Stomach (tissue), 9 donors: Measurements from ENCODE around the gene PDZRN3. TPM values are rescaled to one million over a fixed set of nuclear protein-coding genes. Genes with fewer than 3 reads are reported as not detected.

ENCODE experiments used
- DNase-seq, 2 donors: peaks; one replicate each; pipeline versions ENCODE4 v3.0.0 to v3.0.0-alpha.2; 2013 to 2019
- H3K27ac ChIP-seq, 5 donors: fragments of 200-600 bp in 4 of 5; sonication (generic) in 4 of 5; one replicate each; pipeline ENCODE4 v1.5.1; 2013 to 2019; ENCODE audit warnings: mild to moderate bottlenecking in 1 of 5, moderate library complexity in 1 of 5
- H3K27me3 ChIP-seq, 3 donors: fragments of 200-600 bp; sonication (generic); one replicate each; pipeline ENCODE4 v1.5.1; 2017 to 2019; ENCODE audit warnings: mixed run types in 1 of 3
- H3K36me3 ChIP-seq, 4 donors: fragments of 200-600 bp; sonication (generic); 1 replicate in 3 of 4; 2 replicates in 1 of 4; pipeline ENCODE4 v1.5.1; 2016 to 2019
- H3K4me1 ChIP-seq, 4 donors: fragments of 200-600 bp; sonication (generic); one replicate each; pipeline ENCODE4 v1.5.1; 2016 to 2019
- H3K4me3 ChIP-seq, 4 donors: fragments of 200-600 bp; sonication (generic) in 3 of 4; one replicate each; pipeline ENCODE4 v1.5.1; 2016 to 2019; ENCODE audit warnings: mild to moderate bottlenecking in 1 of 4
- H3K9me3 ChIP-seq, 4 donors: fragments of 200-600 bp; sonication (generic); one replicate each; pipeline ENCODE4 v1.5.1; 2016 to 2019
- CTCF ChIP-seq, 7 experiments: fragments of 450-650 bp in 4 of 7; fragments of 200-600 bp in 3 of 7; sonication (generic) in 3 of 7; IDR thresholded peaks; one replicate each; pipeline ENCODE4 v1.5.1; 2016 to 2019; ENCODE audit warnings: antibody characterized with exemption in 7 of 7, control low read depth in 2 of 7, mild to moderate bottlenecking in 1 of 7
- EP300 ChIP-seq: sonication (generic); formaldehyde crosslinking; IDR thresholded peaks from one replicate; pipeline ENCODE4 v1.6.1; 2017; ENCODE audit warnings: antibody characterized with exemption
- POLR2A ChIP-seq, 4 donors: fragments of 450-650 bp; IDR thresholded peaks; one replicate each; pipeline ENCODE4 v1.6.1; 2016; ENCODE audit warnings: antibody characterized with exemption in 4 of 4, control low read depth in 2 of 4, mild to moderate bottlenecking in 1 of 4, moderate library complexity in 1 of 4
- POLR2AphosphoS5 ChIP-seq, 3 donors: sonication (generic); formaldehyde crosslinking; IDR thresholded peaks; one replicate each; pipeline ENCODE4 v1.6.1; 2016; ENCODE audit warnings: antibody characterized with exemption in 3 of 3
- WGBS, 5 donors: extraction: QIAGEN DNeasy Blood & Tissue Kit in 3 of 5; methylation state at CpG; one replicate each; pipeline versions ENCODE4 v1.1.5 to v1.1.7; 2013 to 2018; 5-methylcytosine and 5-hydroxymethylcytosine counted together
- intact Hi-C: fragments of 100-400 bp; cut with DNase I; formaldehyde crosslinking; loops from one replicate; pipeline ENCODE4 v1.15.1; 2023; ENCODE audit warnings: low total_unique reads
- polyA plus RNA-seq, 3 donors: library from polyadenylated mRNA; stranded (reverse); fragments of 200-250 nt; gene quantifications; one replicate each; pipeline ENCODE4 v1.2.3, GENCODE V29; 2013
- total RNA-seq, 5 donors: library from RNA; depleted of rRNA; stranded (reverse); fragments of >200 nt; gene quantifications; one replicate each; pipeline versions ENCODE4 v1.1.0 to v1.2.3, GENCODE V29; 2014 to 2016
- donor health status: healthy with polysubstance abuse.
- donor health status: Bipolar disorder and iron deficiency.
- donor health status: healthy.

Gene PDZRN3
- total and polyA plus RNA-seq, 8 donors, result 21.9 to 174 (median 63.0) TPM

GRCh38 chr3:73442886-73443285 is 181.9 kb downstream of the PDZRN3 start:
- Histone ChIP-seq H3K9me3 (no peaks in the 10 kb centered on the region), H3K27me3 (no peaks in the 10 kb centered on the region), H3K4me3 (no peak overlapping the region), H3K36me3 (no peaks in the 10 kb centered on the region), H3K4me1 (peaks cover 0 to 34% (median 5%) of the 10 kb centered on the region in 4 donors), H3K27ac (no peak overlapping the region)
- 91 to 98% (median 94%) methylated on average over 7 of the region's 7 CpGs for WGBS, 5 donors
- intact Hi-C loops, result no loop called here
- DNase-seq, result no peak
- no peak for TF ChIP-seq EP300
- no peak for TF ChIP-seq CTCF (IDR thresholded peaks at IDR 0.05)
- TF ChIP-seq POLR2AphosphoS5 (IDR thresholded peaks at IDR 0.05), result no peak
- TF ChIP-seq POLR2A (IDR thresholded peaks at IDR 0.05), result no peak

DNA sequence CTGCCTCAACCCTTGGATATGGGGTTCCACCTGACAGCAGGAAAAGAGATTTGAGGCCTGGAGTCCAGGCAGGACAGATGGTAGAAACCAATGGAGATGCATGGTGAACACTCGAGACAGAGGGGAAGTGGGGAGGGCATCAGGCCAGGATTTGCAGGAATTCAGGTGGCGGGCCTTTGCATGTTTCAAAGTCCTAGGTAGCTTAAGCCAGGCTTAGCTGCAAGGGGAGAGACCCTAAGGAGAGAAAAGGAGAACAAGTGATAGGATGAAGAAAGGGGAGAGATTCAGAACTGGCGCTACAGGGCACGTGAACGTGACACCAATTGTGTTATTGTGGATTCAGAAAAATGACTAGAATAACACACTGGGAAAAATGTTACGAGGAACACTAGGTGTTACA is 182.6 kb downstream of the PDZRN3 start:
- intact Hi-C loops, result no loop called here
- H3K36me3 ChIP-seq, result no peaks in the 10 kb centered on the region
- no peak for TF ChIP-seq EP300
- no peak overlapping the region for H3K4me3 ChIP-seq
- H3K27ac ChIP-seq, result no peak overlapping the region
- DNase-seq, result no peak
- no peaks in the 10 kb centered on the region for H3K9me3 ChIP-seq
- peaks cover 0 to 29% (median 6%) of the 10 kb centered on the region in 4 donors for H3K4me1 ChIP-seq
- WGBS, 5 donors, result 89 to 93% (median 91%) methylated on average over 6 of the region's 6 CpGs
- H3K27me3 ChIP-seq, result no peaks in the 10 kb centered on the region

DNA sequence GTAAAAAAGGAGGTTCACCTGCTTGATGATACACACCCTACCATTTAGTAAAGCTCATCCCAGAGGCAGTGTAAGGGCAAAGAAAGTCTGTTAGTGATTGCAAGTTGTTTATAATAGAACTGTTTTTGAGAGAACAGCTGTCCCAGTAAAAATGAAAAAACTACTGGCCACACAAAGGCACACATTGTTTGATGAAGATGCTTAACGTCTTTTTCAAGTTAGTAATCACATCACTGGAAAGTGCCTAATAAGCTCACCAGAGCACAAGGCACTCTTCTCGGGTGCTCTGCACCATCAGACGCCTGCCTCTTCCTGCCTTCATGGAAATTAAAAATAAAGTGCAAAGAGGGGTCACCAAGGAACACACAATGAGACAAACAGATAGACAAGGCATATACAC is 186.9 kb downstream of the PDZRN3 start:
- TF ChIP-seq POLR2A (IDR thresholded peaks at IDR 0.05) (no peak), POLR2AphosphoS5 (IDR thresholded peaks at IDR 0.05) (no peak), CTCF (IDR thresholded peaks at IDR 0.05) (no peak)
- Histone ChIP-seq H3K27me3 (no peaks in the 10 kb centered on the region), H3K36me3 (no peaks in the 10 kb centered on the region), H3K27ac (peak overlapping the region in 1 of 5 donors; percentile 24), H3K9me3 (no peaks in the 10 kb centered on the region), H3K4me1 (peaks cover 0 to 45% (median 20%) of the 10 kb centered on the region in 4 donors), H3K4me3 (no peak overlapping the region)
- intact Hi-C loops, result loop anchor here (10.0 kb wide), 1 partner anchor 333 kb away; no protein-coding TSS in a partner anchor
- DNase-seq, result peak in 1 of 2 donors; percentile 40
- WGBS, 5 donors, result 32 to 58% (median 51%) methylated on average over 3 of the region's 3 CpGs

GRCh38 chr3:73435055-73435454 is 189.7 kb downstream of the PDZRN3 start:
- TF ChIP-seq CTCF (IDR thresholded peaks at IDR 0.05) (no peak), POLR2A (IDR thresholded peaks at IDR 0.05) (no peak), EP300 (no peak), POLR2AphosphoS5 (IDR thresholded peaks at IDR 0.05) (no peak)
- Histone ChIP-seq H3K4me1 (peaks cover 0 to 69% (median 36%) of the 10 kb centered on the region in 4 donors), H3K27me3 (no peaks in the 10 kb centered on the region), H3K36me3 (no peaks in the 10 kb centered on the region), H3K27ac (peak overlapping the region in 1 of 5 donors; percentile 46), H3K9me3 (no peaks in the 10 kb centered on the region), H3K4me3 (no peak overlapping the region)
- DNase-seq, result no peak
- intact Hi-C loops, result loop anchor here (10.0 kb wide), 1 partner anchor 330 kb away; no protein-coding TSS in a partner anchor
- WGBS, 5 donors, result 65 to 77% (median 72%) methylated on average over 11 of the region's 11 CpGs

GRCh38 chr3:73433687-73434086 is 191.1 kb downstream of the PDZRN3 start:
- intact Hi-C loops, result loop anchor here (10.0 kb wide), 1 partner anchor 329 kb away; no protein-coding TSS in a partner anchor
- Histone ChIP-seq H3K36me3 (no peaks in the 10 kb centered on the region), H3K27ac (peak overlapping the region in 1 of 5 donors; percentile 85), H3K27me3 (no peaks in the 10 kb centered on the region), H3K4me1 (peaks cover 0 to 73% (median 38%) of the 10 kb centered on the region in 4 donors), H3K4me3 (peak overlapping the region in 2 of 4 donors; percentile 9 to 14), H3K9me3 (no peaks in the 10 kb centered on the region)
- TF ChIP-seq POLR2AphosphoS5 (IDR thresholded peaks at IDR 0.05), result no peak
- DNase-seq, result peak in 1 of 2 donors; percentile 78
- WGBS, 5 donors, result 22 to 32% (median 28%) methylated on average over 14 of the region's 14 CpGs
